HG02759 (cell line): Measurements from ENCODE around the gene ADAM12.
A peak's percentile ranks its signal among the peaks of the same experiment; 100 is the strongest.
"Not testable (repeated sequence)": the region's sequence is repeated elsewhere in the genome, so short reads cannot be mapped to it uniquely, and the experiment has no call there.

Experiments used
- ATAC-seq: cut with Tn5 transposase; IDR thresholded peaks from one replicate; pipeline ENCODE4 v1.9.1; 2021; ENCODE audit warnings: mild to moderate bottlenecking, moderate library complexity; ENCODE audit not compliant: unreplicated experiment

The ADAM12 gene

GRCh38 chr10:126402721-126403695 is 14.7 kb upstream of the ADAM12 start:
- no peak for ATAC-seq

DNA sequence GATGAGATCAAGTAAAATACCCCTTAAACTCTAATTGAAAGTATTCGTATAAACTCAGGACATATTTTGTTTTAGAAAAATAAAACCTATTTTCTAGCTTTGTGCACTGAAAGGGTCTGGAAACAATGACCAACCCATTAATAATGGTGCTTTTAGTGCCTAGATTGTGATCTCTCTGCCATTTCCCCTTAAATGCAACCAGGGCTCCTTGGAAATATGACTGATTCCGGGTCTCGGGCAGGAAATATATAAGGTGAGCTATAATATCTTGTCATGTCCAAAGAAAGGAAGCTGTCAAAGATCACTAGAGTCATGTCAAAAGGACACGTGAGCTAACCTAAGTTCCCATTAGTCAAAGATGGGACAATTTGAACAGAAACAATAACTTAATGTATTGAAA is 12.4 kb upstream of the ADAM12 start:
- no peak for ATAC-seq

GRCh38 chr10:126398924-126399323 is 10.6 kb upstream of the ADAM12 start:
- no peak for ATAC-seq

GRCh38 chr10:126398383-126398743 is 10.1 kb upstream of the ADAM12 start:
- ATAC-seq = no peak

- ATAC-seq = no peak
Observed at GRCh38 chr10:126397640-126398382, 9.5 kb upstream of the ADAM12 start.

GRCh38 chr10:126397156-126397555 is 8.9 kb upstream of the ADAM12 start:
- ATAC-seq = no peak

GRCh38 chr10:126394948-126395347 is 6.7 kb upstream of the ADAM12 start:
- no peak for ATAC-seq

GRCh38 chr10:126393076-126393475 is 4.8 kb upstream of the ADAM12 start:
- ATAC-seq = no peak

DNA sequence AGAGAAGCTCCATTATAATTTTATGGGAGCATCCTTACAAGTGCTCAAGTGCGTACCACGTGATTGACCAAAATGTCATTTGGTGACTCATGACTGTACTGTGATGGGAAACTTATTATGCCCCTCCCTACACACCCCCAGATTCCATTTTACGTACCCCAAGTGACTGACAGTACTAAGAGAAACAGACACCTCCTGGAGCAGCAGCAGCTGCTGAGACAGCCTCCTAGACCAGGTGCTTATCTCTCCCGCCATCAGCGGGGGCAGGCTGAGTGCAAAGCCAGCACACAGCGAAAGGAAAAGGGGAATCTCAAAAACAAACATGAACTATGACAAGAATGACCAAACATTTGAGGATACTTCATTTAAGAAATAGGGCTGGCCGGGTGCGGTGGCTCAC is 4.2 kb upstream of the ADAM12 start:
- ATAC-seq = no peak

DNA sequence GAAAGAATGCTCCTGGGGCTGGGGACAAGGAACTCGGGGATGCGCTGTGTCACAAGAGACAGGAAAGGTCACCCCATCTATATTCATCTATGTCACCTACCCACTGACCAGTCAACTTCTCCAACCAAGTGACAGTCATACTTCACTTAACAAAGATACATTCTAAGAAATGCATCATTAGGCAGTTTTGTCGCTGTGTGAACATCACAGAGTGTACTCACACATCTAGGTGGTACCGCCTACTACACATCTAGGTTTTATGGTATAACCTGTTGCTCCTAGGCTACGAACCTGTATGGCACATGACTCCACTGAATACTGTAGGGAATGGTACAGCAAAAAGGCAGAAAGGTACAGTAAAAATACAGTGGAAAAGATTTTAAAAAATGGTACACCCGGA is 3.8 kb upstream of the ADAM12 start:
- ATAC-seq = no peak

DNA sequence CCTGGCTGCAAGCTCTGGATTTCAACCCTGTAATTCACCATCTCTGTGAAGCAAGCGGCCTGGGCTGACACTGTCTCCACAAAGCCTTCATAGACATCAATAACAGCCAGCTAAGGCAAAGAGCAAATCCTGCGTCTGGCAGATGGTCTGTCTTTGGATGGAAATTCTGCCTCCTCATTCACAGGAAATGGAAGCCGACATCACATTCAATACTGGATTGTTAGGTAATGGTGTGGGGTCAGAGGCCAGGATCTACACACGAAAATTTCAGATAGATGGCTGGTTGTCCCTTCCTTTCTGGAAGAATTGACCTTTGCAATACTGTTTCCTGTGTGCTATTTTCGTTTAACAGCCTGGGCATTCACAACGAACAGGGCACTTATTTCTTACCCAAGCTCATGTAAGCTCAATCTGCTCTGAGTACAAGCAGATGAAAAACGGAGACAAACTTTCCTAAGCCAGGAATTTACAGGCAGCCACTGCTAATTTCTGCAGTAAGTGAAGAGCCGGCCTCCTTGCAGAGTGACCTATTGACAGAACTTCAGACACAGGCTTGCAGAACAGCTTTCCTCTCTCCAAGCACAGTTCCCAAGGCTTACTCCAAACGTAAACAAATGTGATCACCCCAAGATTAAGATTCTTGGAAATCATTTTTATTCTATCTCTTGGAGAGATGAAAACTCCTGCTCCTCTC is 3.1 kb upstream of the ADAM12 start:
- ATAC-seq = no peak

GRCh38 chr10:126390324-126390723 is 2.0 kb upstream of the ADAM12 start:
- ATAC-seq = no peak

DNA sequence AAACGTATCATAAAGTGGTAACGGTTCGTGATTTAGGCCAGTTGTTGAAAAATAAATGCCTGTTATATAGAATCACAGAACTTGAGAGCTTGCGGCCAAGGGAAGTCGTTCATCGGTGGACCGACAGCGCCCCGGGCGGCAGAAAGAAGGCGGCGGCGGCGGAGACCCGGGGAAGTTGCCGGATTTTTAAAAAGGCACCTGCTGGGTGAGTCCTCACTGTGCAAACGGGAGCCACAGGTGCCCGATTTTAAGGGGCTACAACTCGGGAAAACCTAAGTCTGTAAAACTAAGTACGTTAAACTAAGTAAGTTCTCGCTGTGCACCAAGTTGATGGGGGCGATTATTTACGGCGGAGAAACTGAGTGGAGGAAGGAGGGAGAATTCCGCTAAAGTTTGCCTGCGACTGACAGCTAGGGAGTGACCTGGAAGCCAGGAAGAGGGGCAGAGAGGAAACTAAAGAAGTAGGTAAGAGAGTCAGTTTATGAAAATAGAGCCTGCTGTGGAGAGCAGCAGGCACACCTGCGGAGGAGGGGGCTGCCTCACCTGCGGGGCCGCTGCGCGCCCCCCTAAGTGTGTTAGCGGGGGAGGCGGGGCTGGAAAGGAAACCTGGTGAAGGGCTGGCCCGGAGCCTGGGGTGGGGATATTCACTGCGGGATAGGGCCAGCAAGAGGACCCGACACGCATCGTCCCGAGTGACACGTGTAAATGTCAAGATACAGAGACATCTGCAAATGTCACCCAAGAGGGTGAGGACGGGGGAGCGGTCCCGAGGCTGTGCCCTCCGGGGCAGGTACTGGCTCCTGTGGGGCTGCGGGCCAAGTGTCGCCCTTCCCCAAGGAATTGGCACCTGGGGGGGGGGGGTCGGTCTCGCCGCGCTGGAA is 996 bp downstream of the ADAM12 start:
- ATAC-seq = peak; percentile 60

GRCh38 chr10:126384269-126384873 is 3.9 kb downstream of the ADAM12 start:
- ATAC-seq = no peak

DNA sequence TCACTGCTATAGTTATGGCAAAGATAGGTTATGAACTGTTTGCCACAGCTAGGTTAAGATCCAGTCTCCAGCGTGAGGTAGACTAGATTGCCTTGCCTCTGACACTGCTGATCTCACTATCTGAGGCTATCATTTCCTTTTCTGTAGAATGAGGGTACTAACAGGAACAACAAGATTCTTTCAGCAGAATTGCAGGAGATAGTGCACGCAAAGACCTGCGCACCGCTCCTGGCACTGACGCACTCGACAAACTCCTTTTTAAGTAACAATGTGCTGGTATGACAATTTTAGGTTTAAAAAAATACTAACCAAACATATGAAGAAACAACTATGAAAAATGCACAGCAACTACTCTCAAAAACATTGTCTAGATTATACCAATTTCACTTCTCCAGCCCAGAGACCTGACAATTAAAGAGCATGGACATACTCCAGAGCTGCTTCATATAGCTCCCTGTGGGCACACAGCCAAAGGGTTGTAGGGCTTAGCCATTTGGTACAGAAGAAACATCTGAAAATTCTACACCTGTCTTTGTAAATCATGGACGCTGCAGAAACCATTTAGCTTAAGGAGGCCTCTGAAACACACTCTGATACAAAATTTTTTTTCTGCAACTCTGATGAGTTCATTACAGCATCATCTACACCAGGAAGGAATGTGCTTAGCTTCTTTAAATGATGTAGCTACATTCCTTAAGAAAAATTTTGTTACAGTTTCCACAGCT is 7.8 kb downstream of the ADAM12 start:
- ATAC-seq = no peak

- ATAC-seq = not testable (repeated sequence)
Observed at GRCh38 chr10:126379166-126379565, 9.1 kb downstream of the ADAM12 start.

DNA sequence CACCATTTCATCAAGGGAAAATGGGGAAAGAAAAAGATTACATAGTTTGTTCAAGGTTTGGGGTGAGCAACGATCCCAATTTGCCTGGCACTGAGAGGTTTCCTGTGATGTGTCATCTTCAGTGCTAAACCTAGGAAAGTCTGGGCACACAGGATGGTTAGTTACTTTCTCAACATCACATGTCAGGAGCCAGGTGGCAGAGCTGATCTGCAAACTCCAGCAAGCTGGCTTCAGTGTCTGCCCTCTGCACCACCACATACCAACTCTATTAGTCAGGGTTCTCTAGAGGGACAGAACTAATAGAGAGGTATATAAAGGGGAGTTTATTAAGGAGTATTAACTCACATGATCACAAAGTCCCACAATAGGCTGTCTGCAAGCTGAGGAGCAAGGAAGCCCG is 11.3 kb downstream of the ADAM12 start:
- no peak for ATAC-seq

DNA sequence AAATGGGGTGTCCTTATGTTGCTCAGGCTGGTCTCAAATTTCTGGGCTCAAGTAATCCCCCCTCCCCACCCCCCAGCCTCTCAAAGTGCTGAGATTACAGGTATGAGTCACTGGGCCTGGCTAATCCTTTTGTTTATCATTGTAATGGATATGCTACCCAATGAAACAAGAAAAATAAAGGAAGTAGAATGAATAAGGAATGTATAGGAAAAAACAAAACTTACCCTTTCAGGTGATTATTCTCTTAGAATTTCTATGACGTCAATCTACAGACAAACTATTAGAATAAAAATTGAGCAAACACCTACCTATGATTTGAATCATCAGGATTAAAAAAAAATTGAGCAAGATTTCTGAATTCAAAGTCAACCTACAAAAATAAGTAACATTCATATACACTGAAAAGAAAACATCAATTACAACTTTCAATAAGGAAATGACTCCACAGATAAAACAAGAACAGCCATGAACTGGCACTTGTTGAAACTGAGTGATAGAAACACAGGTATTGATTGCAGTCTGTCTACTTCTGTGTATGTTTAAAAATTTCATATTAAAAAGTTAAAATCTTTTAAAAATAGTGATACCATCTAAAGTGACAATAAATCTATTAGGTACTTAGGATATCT is 12.2 kb downstream of the ADAM12 start:
- ATAC-seq = no peak

GRCh38 chr10:126375299-126375698 is 13.0 kb downstream of the ADAM12 start:
- ATAC-seq = no peak
